Endothelial cell of umbilical vein (primary cell): ENCODE data around the gene PLXDC1. TPM values are rescaled to one million over a fixed set of nuclear protein-coding genes. Genes with fewer than 3 reads are reported as not detected.

ENCODE experiments used
- BruUV-seq: library from RNA; stranded (reverse); fragments of 400-500 nt; replicated peaks from 2 replicates; lab custom pipeline; 2021; lab: Mats Ljungman, UMichigan
- CTCF ChIA-PET: fragments of 300-600, 350-600 bp; sonication (Branson Sonifier 250); formaldehyde crosslinking; loops from one replicate; lab custom pipeline; 2021; ENCODE audit warnings: antibody characterized with exemption, inconsistent platforms; lab: Charles Lee
- POLR2A ChIA-PET: fragments of 300-600, 350-600 bp; sonication (Branson Sonifier 250); formaldehyde crosslinking; loops from one replicate; lab custom pipeline; 2021; ENCODE audit warnings: antibody characterized with exemption, inconsistent platforms; lab: Charles Lee
- DNase-seq: peaks from one replicate; pipeline ENCODE4 v3.0.0-alpha.2; 2011; ENCODE audit warnings: low read depth, low spot score
- FAIRE-seq: peaks from 2 replicates; lab custom pipeline; 2011; peaks lifted over from hg19 to GRCh38; lab: Jason Lieb, UNC
- H2AFZ ChIP-seq: 2 replicates; pipeline ENCODE4 v1.6.0; 2012; ENCODE audit warnings: low read depth, low read length, control low read depth, inconsistent platforms
- H3K27ac ChIP-seq: 2 replicates; pipeline ENCODE4 v1.5.1; 2011; ENCODE audit warnings: low read depth, mild to moderate bottlenecking, control low read depth, low read length, moderate library complexity; ENCODE audit not compliant: insufficient read depth
- H3K27me3 ChIP-seq, 2 experiments: 2 replicates each; pipeline versions ENCODE4 v1.6.0 to v1.6.1; 2011; ENCODE audit warnings: low read length in 2 of 2, mixed read lengths in 1 of 2; ENCODE audit not compliant: control insufficient read depth in 2 of 2, insufficient read depth in 2 of 2
- H3K36me3 ChIP-seq, 2 experiments: 2 replicates in 1 of 2; 3 replicates in 1 of 2; pipeline ENCODE4 v1.5.1; 2011; ENCODE audit warnings: low read length in 2 of 2, mild to moderate bottlenecking in 1 of 2, moderate library complexity in 1 of 2; ENCODE audit not compliant: control insufficient read depth in 2 of 2, insufficient read depth in 2 of 2; ENCODE audit errors: extremely low read depth in 1 of 2
- H3K4me1 ChIP-seq: 3 replicates; pipeline ENCODE4 v1.5.1; 2011; ENCODE audit warnings: mild to moderate bottlenecking, low read length; ENCODE audit not compliant: control insufficient read depth, insufficient read depth; ENCODE audit errors: extremely low read depth
- H3K4me2 ChIP-seq: 2 replicates; pipeline ENCODE4 v1.6.1; 2011; ENCODE audit warnings: low read length, control low read depth, mixed read lengths; ENCODE audit not compliant: insufficient read depth
- H3K4me3 ChIP-seq, 3 experiments: fragments of 200-600 bp in 1 of 3; sonication (generic), shearing (Covaris generic) in 1 of 3; replicated peaks in 1 of 3; 2 replicates each; pipeline ENCODE4 v1.5.1; 2011 to 2016; ENCODE audit warnings: control low read depth in 3 of 3, low read length in 3 of 3, mild to moderate bottlenecking in 2 of 3, inconsistent platforms in 1 of 3, low read depth in 1 of 3, moderate library complexity in 1 of 3; ENCODE audit not compliant: insufficient read depth in 1 of 3
- H3K79me2 ChIP-seq: 2 replicates; pipeline ENCODE4 v1.6.0; 2012; ENCODE audit warnings: low read length, inconsistent platforms; ENCODE audit not compliant: control insufficient read depth, insufficient read depth
- H3K9ac ChIP-seq: replicated peaks from 2 replicates; pipeline ENCODE3; 2011; ENCODE audit warnings: low read length, control low read depth; ENCODE audit not compliant: insufficient read depth; ENCODE audit errors: extremely low read depth
- H3K9me1 ChIP-seq: replicated peaks from 3 replicates; pipeline ENCODE4 v1.6.0; 2011; ENCODE audit warnings: mild to moderate bottlenecking, low read length; ENCODE audit not compliant: control insufficient read depth, insufficient read depth; ENCODE audit errors: extremely low read depth
- H3K9me3 ChIP-seq: replicated peaks from 2 replicates; pipeline ENCODE4 v1.5.1; 2012; ENCODE audit warnings: low read length, inconsistent platforms; ENCODE audit not compliant: control insufficient read depth, insufficient read depth
- H4K20me1 ChIP-seq: replicated peaks from 2 replicates; pipeline ENCODE3; 2011; ENCODE audit warnings: mild to moderate bottlenecking, low read length; ENCODE audit not compliant: control insufficient read depth, insufficient read depth; ENCODE audit errors: extremely low read depth
- EZH2 ChIP-seq: IDR thresholded peaks from 2 replicates; pipeline ENCODE4 v1.6.1; 2012; ENCODE audit warnings: borderline replicate concordance, low read depth, mild to moderate bottlenecking, moderate library complexity, low read length, inconsistent platforms; ENCODE audit not compliant: severe bottlenecking
- FOS ChIP-seq: IDR thresholded peaks from 2 replicates; pipeline ENCODE4 v1.6.1; 2011; ENCODE audit warnings: mild to moderate bottlenecking, low read length, moderate library complexity, borderline replicate concordance; ENCODE audit not compliant: insufficient read depth
- GATA2 ChIP-seq: IDR thresholded peaks from 2 replicates; pipeline ENCODE4 v1.7.0; 2011; ENCODE audit warnings: low read depth, mild to moderate bottlenecking, moderate library complexity, mixed read lengths, low read length; ENCODE audit not compliant: insufficient read length, insufficient read depth
- JUN ChIP-seq: IDR thresholded peaks from 2 replicates; pipeline ENCODE4 v1.6.1; 2011; ENCODE audit warnings: borderline replicate concordance, low read depth; ENCODE audit not compliant: insufficient read length, insufficient read depth
- MYC ChIP-seq: IDR thresholded peaks from one replicate; pipeline ENCODE4 v1.6.1; 2011; ENCODE audit warnings: mild to moderate bottlenecking, low read depth, low read length
- POLR2A ChIP-seq: IDR thresholded peaks from 2 replicates; pipeline ENCODE4 v1.6.1; 2012; ENCODE audit warnings: low read depth, mild to moderate bottlenecking, control low read depth, low read length
- POLR2AphosphoS5 ChIP-seq: IDR thresholded peaks from 2 replicates; pipeline ENCODE4 v1.6.1; 2012; ENCODE audit warnings: low read depth, mild to moderate bottlenecking, control low read depth, low read length, moderate library complexity; ENCODE audit not compliant: insufficient read depth
- dilution Hi-C: fragments of 300-500 bp; cut with MboI; formaldehyde crosslinking; loops from one replicate; pipeline ENCODE4 v1.15.0; 2019; ENCODE audit warnings: low sequenced_read_pairs; ENCODE audit not compliant: extremely low pct_ligation_motif_present
- intact Hi-C: fragments of 100-400 bp; cut with micrococcal nuclease; formaldehyde crosslinking; loops from one replicate; pipeline ENCODE4 v1.10.0; 2022
- polyA plus RNA-seq, 4 experiments: library from polyadenylated mRNA; depleted of rRNA in 3 of 4; stranded (reverse) in 3 of 4; unstranded in 1 of 4; fragments of >200 nt; gene quantifications; 2 replicates each; pipeline versions ENCODE4 v1.2.1 to v1.2.3, GENCODE V29; 2011 to 2012; ENCODE audit warnings: missing spikeins in 1 of 4
- total RNA-seq: library from RNA; stranded (reverse); gene quantifications from 2 replicates; pipeline ENCODE4 v1.2.3, GENCODE V29; 2021
- TF ChIP-seq, protein P1 (sequence below), 2 donors: IDR thresholded peaks; 1 replicate in 1 of 2; 2 replicates in 1 of 2; pipeline ENCODE4 v1.5.1; 2011; ENCODE audit warnings: low read length in 2 of 2, mild to moderate bottlenecking in 2 of 2, moderate library complexity in 2 of 2, control low read depth in 1 of 2, inconsistent platforms in 1 of 2, low read depth in 1 of 2; ENCODE audit not compliant: insufficient read depth in 1 of 2; ENCODE audit errors: extremely low read depth in 1 of 2
- TF ChIP-seq, protein P2 (sequence below): IDR thresholded peaks from 2 replicates; pipeline ENCODE4 v1.6.1; 2011; ENCODE audit not compliant: insufficient read depth, insufficient read length

Gene PLXDC1
- total and polyA plus RNA-seq, 2 donors (not counting 3 experiments of a cell fraction or from before 2014, with no cell fraction given): 0.03 TPM; not detected in 1

DNA sequence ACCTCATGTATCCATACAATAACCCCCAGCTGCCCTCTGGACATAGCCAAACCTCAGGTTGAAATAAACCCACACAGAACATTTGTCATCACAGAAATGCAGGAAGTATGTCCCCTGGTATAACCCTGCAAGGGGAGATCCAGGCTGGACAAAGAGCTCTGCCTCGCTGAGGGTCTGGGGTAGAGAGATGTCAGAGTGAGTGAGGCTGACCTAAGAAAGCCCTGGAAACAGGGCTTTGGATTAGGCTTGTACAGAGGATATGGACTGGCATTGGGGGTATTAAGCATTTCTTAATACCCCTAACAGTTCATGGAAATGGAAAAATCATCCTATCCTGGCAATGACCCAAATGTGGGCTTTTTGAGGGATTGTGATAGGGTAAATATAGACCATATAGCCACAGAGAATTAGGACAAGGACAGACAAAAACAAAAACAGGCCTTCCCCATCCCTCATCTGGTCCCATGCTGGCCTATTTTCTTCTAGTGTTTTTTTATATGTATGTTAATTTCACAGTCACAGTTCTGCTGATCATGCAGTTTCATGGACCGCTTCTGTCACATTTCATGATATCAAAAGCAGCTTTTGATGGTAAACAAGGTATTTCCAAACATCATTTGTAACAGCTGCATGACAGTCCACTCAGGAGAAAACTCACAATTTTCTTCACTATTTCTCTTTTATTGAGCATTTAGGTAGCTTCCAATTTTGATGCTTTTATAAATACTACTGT lies 26.1 kb downstream of the PLXDC1 start:
- Histone ChIP-seq H3K9me3 (no peaks in the 10 kb centered on the region), H3K79me2 (no peaks in the 10 kb centered on the region), H3K9ac (no peak overlapping the region), H3K4me1 (no peaks in the 10 kb centered on the region), H3K4me3 (no peak overlapping the region), H2AFZ (no peak overlapping the region), H3K9me1 (no peaks in the 10 kb centered on the region), H3K4me2 (no peak overlapping the region), H4K20me1 (no peaks in the 10 kb centered on the region), H3K27me3 (no peaks in the 10 kb centered on the region), H3K27ac (no peak overlapping the region), H3K36me3 (no peaks in the 10 kb centered on the region)
- ChIA-PET POLR2A (no interaction called here), CTCF (interaction anchor here (0.5 to 1.1 kb wide), 3 partner anchors 10 to 142 kb away, joined by 3 to 5 read pairs (median 3); no protein-coding TSS in a partner anchor)
- DNase-seq (no peak), FAIRE-seq (no peak)
- no peak for TF ChIP-seq POLR2A
- no peak for TF ChIP-seq POLR2AphosphoS5
- no peak for TF ChIP-seq JUN
- TF ChIP-seq EZH2: no peak
- no peak for TF ChIP-seq FOS
- no peak for TF ChIP-seq MYC
- TF ChIP-seq, protein P1, sequence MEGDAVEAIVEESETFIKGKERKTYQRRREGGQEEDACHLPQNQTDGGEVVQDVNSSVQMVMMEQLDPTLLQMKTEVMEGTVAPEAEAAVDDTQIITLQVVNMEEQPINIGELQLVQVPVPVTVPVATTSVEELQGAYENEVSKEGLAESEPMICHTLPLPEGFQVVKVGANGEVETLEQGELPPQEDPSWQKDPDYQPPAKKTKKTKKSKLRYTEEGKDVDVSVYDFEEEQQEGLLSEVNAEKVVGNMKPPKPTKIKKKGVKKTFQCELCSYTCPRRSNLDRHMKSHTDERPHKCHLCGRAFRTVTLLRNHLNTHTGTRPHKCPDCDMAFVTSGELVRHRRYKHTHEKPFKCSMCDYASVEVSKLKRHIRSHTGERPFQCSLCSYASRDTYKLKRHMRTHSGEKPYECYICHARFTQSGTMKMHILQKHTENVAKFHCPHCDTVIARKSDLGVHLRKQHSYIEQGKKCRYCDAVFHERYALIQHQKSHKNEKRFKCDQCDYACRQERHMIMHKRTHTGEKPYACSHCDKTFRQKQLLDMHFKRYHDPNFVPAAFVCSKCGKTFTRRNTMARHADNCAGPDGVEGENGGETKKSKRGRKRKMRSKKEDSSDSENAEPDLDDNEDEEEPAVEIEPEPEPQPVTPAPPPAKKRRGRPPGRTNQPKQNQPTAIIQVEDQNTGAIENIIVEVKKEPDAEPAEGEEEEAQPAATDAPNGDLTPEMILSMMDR (IDR thresholded peaks at IDR 0.05; ENCODE audit: extremely low read depth in 1 of 2, insufficient read depth in 1 of 2, low read depth in 1 of 2, low read length in 2 of 2): no peak
- no peak for TF ChIP-seq GATA2
- TF ChIP-seq, protein P2, sequence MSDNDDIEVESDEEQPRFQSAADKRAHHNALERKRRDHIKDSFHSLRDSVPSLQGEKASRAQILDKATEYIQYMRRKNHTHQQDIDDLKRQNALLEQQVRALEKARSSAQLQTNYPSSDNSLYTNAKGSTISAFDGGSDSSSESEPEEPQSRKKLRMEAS: no peak
- intact Hi-C loops: no loop called here
- no TSS peak for BruUV-seq
- dilution Hi-C loops: no loop called here
